Measurements from ENCODE around the gene SHMT2. TPM values are rescaled to one million over a fixed set of nuclear protein-coding genes. Genes with fewer than 3 reads are reported as not detected.
A peak's percentile ranks its signal among the peaks of the same experiment; 100 is the strongest.

SHMT2 gene
- total RNA-seq, 1 donor = 303 TPM

Small RNA genes within 50 kb of the gene (small RNA-seq; reads per million reads assigned to genes)
- gene MIR1228 = 2.5 reads per million, percentile 75 among the genes with 10 or more reads in this experiment

Other genes with a start within 250 kb of the SHMT2 start
- 5.2 and 6.1 TPM in 2 replicates for gene ZBTB39, start 223.2 kb upstream of the SHMT2 start, total RNA-seq (ENCODE audit: low replicate concordance)
- not detected in 2 replicates for gene TAC3, start 213.2 kb upstream of the SHMT2 start, total RNA-seq (ENCODE audit: low replicate concordance)
- 0.09 and 3.4 TPM in 2 replicates for gene MYO1A, start 179.6 kb upstream of the SHMT2 start, total RNA-seq (ENCODE audit: low replicate concordance)
- gene NEMP1, start 150.9 kb upstream of the SHMT2 start, total RNA-seq (ENCODE audit: low replicate concordance) = 4.7 and 25.0 TPM in 2 replicates
- 41.8 and 54.2 TPM in 2 replicates for gene NAB2, start 140.6 kb upstream of the SHMT2 start, total RNA-seq (ENCODE audit: low replicate concordance)
- gene STAT6, start 118.3 kb upstream of the SHMT2 start, total RNA-seq (ENCODE audit: low replicate concordance) = 89.0 and 102 TPM in 2 replicates
- 381 and 541 TPM in 2 replicates for gene LRP1, start 101.2 kb upstream of the SHMT2 start, total RNA-seq (ENCODE audit: low replicate concordance)
- not detected in 2 replicates for gene LRP1-AS, start 82.1 kb upstream of the SHMT2 start, total RNA-seq (ENCODE audit: low replicate concordance)
- 1.9 and 2.4 TPM in 2 replicates for gene NXPH4, start 12.9 kb upstream of the SHMT2 start, total RNA-seq (ENCODE audit: low replicate concordance)
- gene STAC3, start 21.5 kb downstream of the SHMT2 start, total RNA-seq (ENCODE audit: low replicate concordance) = 0.90 and 3.8 TPM in 2 replicates
- gene R3HDM2, start 201.3 kb downstream of the SHMT2 start, total RNA-seq (ENCODE audit: low replicate concordance) = 16.7 and 22.3 TPM in 2 replicates
- gene INHBC, start 205.1 kb downstream of the SHMT2 start, total RNA-seq (ENCODE audit: low replicate concordance) = not detected in 2 replicates
- 0.16 and 0.99 TPM in 2 replicates for gene INHBE, start 225.6 kb downstream of the SHMT2 start, total RNA-seq (ENCODE audit: low replicate concordance)
- gene GLI1, start 230.1 kb downstream of the SHMT2 start, total RNA-seq (ENCODE audit: low replicate concordance) = 1.1 TPM in 1 of 2 replicates, not detected in the other

Measured in fibroblast of the aortic adventitia (primary cell).